Tibial nerve (tissue), 4 donors: ENCODE data around the gene RNF208. TPM values are rescaled to one million over a fixed set of nuclear protein-coding genes. Genes with fewer than 3 reads are reported as not detected.

Experiments
- DNase-seq, 2 donors: peaks; one replicate each; pipeline ENCODE4 v3.0.0-alpha.2; 2019; ENCODE audit warnings: low spot score in 2 of 2
- H3K27ac ChIP-seq, 4 donors: fragments of 200-600 bp; sonication (generic) in 3 of 4; one replicate each; pipeline ENCODE4 v1.5.1; 2017 to 2019; ENCODE audit warnings: mild to moderate bottlenecking in 1 of 4
- H3K27me3 ChIP-seq, 2 donors: fragments of 200-600 bp; sonication (generic) in 1 of 2; one replicate each; pipeline versions ENCODE4 v1.5.1 to v1.6.0; 2017 to 2019
- H3K36me3 ChIP-seq, 3 donors: fragments of 200-600 bp; sonication (generic); one replicate each; pipeline ENCODE4 v1.5.1; 2018 to 2019
- H3K4me1 ChIP-seq, 4 donors: fragments of 200-600 bp; sonication (generic) in 3 of 4; one replicate each; pipeline ENCODE4 v1.5.1; 2017 to 2019
- H3K4me3 ChIP-seq, 4 donors: fragments of 200-600 bp; sonication (generic) in 3 of 4; one replicate each; pipeline ENCODE4 v1.5.1; 2017 to 2019; ENCODE audit warnings: mild to moderate bottlenecking in 1 of 4, moderate library complexity in 1 of 4
- H3K9me3 ChIP-seq, 4 donors: fragments of 200-600 bp; sonication (generic) in 3 of 4; one replicate each; pipeline ENCODE4 v1.5.1; 2017 to 2019
- CTCF ChIP-seq, 5 experiments: fragments of 200-600 bp in 3 of 5; fragments of 450-650 bp in 2 of 5; sonication (generic) in 3 of 5; IDR thresholded peaks; one replicate each; pipeline ENCODE4 v1.5.1; 2016 to 2019; ENCODE audit warnings: antibody characterized with exemption in 5 of 5, mild to moderate bottlenecking in 3 of 5, moderate library complexity in 2 of 5
- EP300 ChIP-seq, 2 donors: sonication (generic); formaldehyde crosslinking; IDR thresholded peaks; one replicate each; pipeline ENCODE4 v1.6.1; 2017; ENCODE audit warnings: antibody characterized with exemption in 2 of 2, mild to moderate bottlenecking in 1 of 2
- POLR2A ChIP-seq, 2 donors: fragments of 450-650 bp; IDR thresholded peaks; one replicate each; pipeline ENCODE4 v1.6.1; 2017; ENCODE audit warnings: antibody characterized with exemption in 2 of 2, mild to moderate bottlenecking in 2 of 2, moderate library complexity in 2 of 2
- WGBS, 2 donors: methylation state at CpG; one replicate each; pipeline ENCODE4 v1.1.5; 2018; 5-methylcytosine and 5-hydroxymethylcytosine counted together
- total RNA-seq, 4 donors: library from RNA; depleted of rRNA; stranded (reverse); fragments of >200 nt; gene quantifications; one replicate each; pipeline ENCODE4 v1.1.0, GENCODE V29; 2016

Gene RNF208
- total RNA-seq, 4 donors from 2014 or later, result 0.63 to 8.1 (median 1.5) TPM

- 78 to 85% methylated on average over 18 to 23 of the region's 23 CpGs for WGBS, 2 donors
- DNase-seq, result no peak
- TF ChIP-seq EP300 (IDR thresholded peaks at IDR 0.05), result no peak
- no peak for TF ChIP-seq CTCF (IDR thresholded peaks at IDR 0.05)
- no peak for TF ChIP-seq POLR2A (IDR thresholded peaks at IDR 0.05)
- peaks cover 0 to 27% (median 15%) of the 10 kb centered on the region in 4 donors for H3K4me1 ChIP-seq
- no peaks in the 10 kb centered on the region for H3K9me3 ChIP-seq
- no peak overlapping the region for H3K27ac ChIP-seq
- H3K4me3 ChIP-seq, result no peak overlapping the region
- peaks cover 0 to 77% of the 10 kb centered on the region in 2 donors for H3K27me3 ChIP-seq
- H3K36me3 ChIP-seq, result no peaks in the 10 kb centered on the region
Measured at GRCh38 chr9:137231372-137232039, 9.5 kb upstream of the RNF208 start.

GRCh38 chr9:137230705-137231371, 8.8 kb upstream of the RNF208 start, which contains the start of gene SLC34A3:
Gene SLC34A3, plus strand, starts transcription at chr9:137230901. Its CDS starts 802 bp downstream, at chr9:137231703.
- peaks cover 0 to 79% of the 10 kb centered on the region in 2 donors for H3K27me3 ChIP-seq

GRCh38 chr9:137229903-137230704, 8.1 kb upstream of the RNF208 start:
- Histone ChIP-seq H3K4me3 (no peak overlapping the region), H3K36me3 (no peaks in the 10 kb centered on the region), H3K4me1 (peaks cover 0 to 14% (median 4%) of the 10 kb centered on the region in 4 donors), H3K27ac (no peak overlapping the region), H3K27me3 (peaks cover 0 to 81% of the 10 kb centered on the region in 2 donors), H3K9me3 (no peaks in the 10 kb centered on the region)
- TF ChIP-seq CTCF (IDR thresholded peaks at IDR 0.05), result no peak
- TF ChIP-seq EP300 (IDR thresholded peaks at IDR 0.05), result no peak
- TF ChIP-seq POLR2A (IDR thresholded peaks at IDR 0.05), result no peak
- 39 to 58% methylated on average over 5 to 15 of the region's 31 CpGs for WGBS, 2 donors
- no peak for DNase-seq

More at GRCh38 chr9:137230705-137231371, 8.8 kb upstream of the RNF208 start, which contains the start of gene SLC34A3:
- no peak within 1 kb of the TSS for H3K27ac ChIP-seq
- TF ChIP-seq CTCF (IDR thresholded peaks at IDR 0.05), result no peak
- no peak for TF ChIP-seq EP300 (IDR thresholded peaks at IDR 0.05)
- peaks cover 0 to 21% (median 8%) of the 10 kb centered on the region in 4 donors for H3K4me1 ChIP-seq
- no peak for DNase-seq
- WGBS, 2 donors, result 74 to 78% methylated on average over 6 to 13 of the region's 14 CpGs
- no peaks in the 10 kb centered on the region for H3K36me3 ChIP-seq
- no peak within 1 kb of the TSS for H3K4me3 ChIP-seq
- no peaks in the 10 kb centered on the region for H3K9me3 ChIP-seq

GRCh38 chr9:137228968-137229896, 7.2 kb upstream of the RNF208 start:
- peaks cover 0 to 79% of the 10 kb centered on the region in 2 donors for H3K27me3 ChIP-seq
- H3K4me3 ChIP-seq, result no peak overlapping the region
- H3K4me1 ChIP-seq, result peaks cover 0 to 20% (median 6%) of the 10 kb centered on the region in 4 donors
- H3K27ac ChIP-seq, result no peak overlapping the region
- no peak for DNase-seq
- TF ChIP-seq CTCF (IDR thresholded peaks at IDR 0.05) (no peak), POLR2A (IDR thresholded peaks at IDR 0.05) (no peak), EP300 (IDR thresholded peaks at IDR 0.05) (no peak)
- 53 to 57% methylated on average over 16 of the region's 27 CpGs for WGBS, 2 donors
- H3K36me3 ChIP-seq, result no peaks in the 10 kb centered on the region
- H3K9me3 ChIP-seq, result no peaks in the 10 kb centered on the region
